ENCODE measurements around the gene RNPEPL1. TPM values are rescaled to one million over a fixed set of nuclear protein-coding genes. Genes with fewer than 3 reads are reported as not detected.
A peak's percentile ranks its signal among the peaks of the same experiment; 100 is the strongest.
"Not testable (repeated sequence)": the region's sequence is repeated elsewhere in the genome, so short reads cannot be mapped to it uniquely, and the experiment has no call there.

The RNPEPL1 gene
- total RNA-seq, 3 donors from 2014 or later = 76.4 to 119 (median 76.9) TPM

- ATAC-seq (peak; percentile 42), DNase-seq (peak in 2 of 3 donors; percentile 16 to 18)
- no peak overlapping the region for H3K4me3 ChIP-seq
- H3K36me3 ChIP-seq (ENCODE audit: low read depth) = no peaks in the 10 kb centered on the region
- TF ChIP-seq CTCF (IDR thresholded peaks at IDR 0.05) = no peak
- H3K9me3 ChIP-seq = no peaks in the 10 kb centered on the region
- intact Hi-C loops (cut with DNase I, micrococcal nuclease) = no loop called here
- H3K4me1 ChIP-seq (ENCODE audit: low read depth) = no peaks in the 10 kb centered on the region
Observed at GRCh38 chr2:240611601-240612210, 43.4 kb downstream of the RNPEPL1 start.

GRCh38 chr2:240613781-240614180 lies 45.5 kb downstream of the RNPEPL1 start:
- TF ChIP-seq CTCF (IDR thresholded peaks at IDR 0.05) = no peak
- intact Hi-C loops (cut with DNase I, micrococcal nuclease) = no loop called here
- H3K9me3 ChIP-seq = no peaks in the 10 kb centered on the region
- H3K4me1 ChIP-seq (ENCODE audit: low read depth) = no peaks in the 10 kb centered on the region
- ATAC-seq (no peak), DNase-seq (no peak)
- H3K4me3 ChIP-seq = no peak overlapping the region
- H3K36me3 ChIP-seq (ENCODE audit: low read depth) = peaks cover 5% of the 10 kb centered on the region

- H3K9me3 ChIP-seq = no peaks in the 10 kb centered on the region
- H3K4me1 ChIP-seq (ENCODE audit: low read depth) = no peaks in the 10 kb centered on the region
- ATAC-seq = no peak
- peak in 1 of 3 donors; percentile 37 for DNase-seq
- peaks cover 5% of the 10 kb centered on the region for H3K36me3 ChIP-seq (ENCODE audit: low read depth)
- TF ChIP-seq CTCF (IDR thresholded peaks at IDR 0.05) = no peak
- intact Hi-C loops (cut with DNase I, micrococcal nuclease) = no loop called here
- no peak overlapping the region for H3K4me3 ChIP-seq
Observed at GRCh38 chr2:240614391-240614790, 46.1 kb downstream of the RNPEPL1 start.

GRCh38 chr2:240615396-240615795 lies 47.1 kb downstream of the RNPEPL1 start:
- Histone ChIP-seq H3K4me1 (ENCODE audit: low read depth) (no peaks in the 10 kb centered on the region), H3K36me3 (ENCODE audit: low read depth) (peaks cover 5% of the 10 kb centered on the region), H3K9me3 (no peaks in the 10 kb centered on the region), H3K4me3 (no peak overlapping the region)
- ATAC-seq (no peak), DNase-seq (no peak)
- no peak for TF ChIP-seq CTCF (IDR thresholded peaks at IDR 0.05)
- intact Hi-C loops (cut with DNase I, micrococcal nuclease) = no loop called here

GRCh38 chr2:240615820-240616547 lies 47.7 kb downstream of the RNPEPL1 start:
- no peak for TF ChIP-seq CTCF (IDR thresholded peaks at IDR 0.05)
- DNase-seq = peak in 2 of 3 donors; percentile 21 to 37
- Histone ChIP-seq H3K9me3 (no peaks in the 10 kb centered on the region), H3K4me3 (no peak overlapping the region), H3K36me3 (ENCODE audit: low read depth) (peaks cover 5% of the 10 kb centered on the region), H3K4me1 (ENCODE audit: low read depth) (no peaks in the 10 kb centered on the region)
- ATAC-seq = no peak
- intact Hi-C loops (cut with DNase I, micrococcal nuclease) = no loop called here

GRCh38 chr2:240616860-240617666 lies 48.8 kb downstream of the RNPEPL1 start:
- H3K4me3 ChIP-seq; intact Hi-C loops (cut with DNase I, micrococcal nuclease); H3K9me3 ChIP-seq; H3K36me3 ChIP-seq (ENCODE audit: low read depth); H3K4me1 ChIP-seq (ENCODE audit: low read depth): not testable (repeated sequence)
- ATAC-seq (peak; percentile 57), DNase-seq (peak in 1 of 3 donors; percentile 22)
